HG03103 (cell line): ENCODE data around the gene NRXN3.

Source experiments
- ATAC-seq: cut with Tn5 transposase; IDR thresholded peaks from one replicate; pipeline ENCODE4 v1.9.1; 2021; ENCODE audit warnings: low read depth; ENCODE audit not compliant: unreplicated experiment

NRXN3 gene

DNA sequence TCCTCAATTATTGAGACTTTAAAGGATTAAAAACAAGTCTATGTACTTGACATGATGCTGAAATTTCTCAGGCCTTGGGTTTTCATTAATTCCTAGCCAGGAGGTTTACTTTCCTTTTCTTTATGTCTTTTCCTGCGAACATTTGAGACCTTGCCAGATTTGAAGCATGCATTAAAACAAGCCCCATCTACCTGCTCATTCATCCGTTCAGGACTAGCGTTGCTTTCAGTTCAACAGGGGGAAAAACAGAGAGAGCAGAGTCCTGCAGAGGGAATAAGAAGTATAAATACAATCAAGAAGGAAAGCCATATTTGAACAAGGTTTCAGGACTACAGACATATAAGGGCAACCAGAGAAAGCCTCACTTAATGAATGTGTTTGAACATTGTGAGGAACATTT is 1498.8 kb downstream of the NRXN3 start:
- ATAC-seq = no peak

DNA sequence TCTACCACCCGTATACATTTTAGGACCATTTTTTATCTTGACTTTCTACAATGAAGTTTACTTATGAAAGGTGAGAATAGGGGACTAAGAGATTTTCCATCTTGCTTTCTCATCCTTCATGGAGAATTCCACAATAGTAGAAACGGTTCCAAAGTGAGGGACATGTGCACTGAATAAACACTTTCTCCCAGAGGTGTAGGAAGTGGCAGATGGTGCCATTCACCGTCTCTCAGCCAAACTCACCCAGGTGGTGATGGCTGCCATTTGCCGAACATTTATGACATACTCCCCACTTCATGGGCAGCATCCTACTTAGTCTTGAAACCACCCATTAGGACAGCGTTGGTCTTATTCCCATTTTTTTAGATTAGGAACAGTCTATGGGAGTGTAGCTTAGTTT is 1500.6 kb downstream of the NRXN3 start:
- ATAC-seq = no peak

DNA sequence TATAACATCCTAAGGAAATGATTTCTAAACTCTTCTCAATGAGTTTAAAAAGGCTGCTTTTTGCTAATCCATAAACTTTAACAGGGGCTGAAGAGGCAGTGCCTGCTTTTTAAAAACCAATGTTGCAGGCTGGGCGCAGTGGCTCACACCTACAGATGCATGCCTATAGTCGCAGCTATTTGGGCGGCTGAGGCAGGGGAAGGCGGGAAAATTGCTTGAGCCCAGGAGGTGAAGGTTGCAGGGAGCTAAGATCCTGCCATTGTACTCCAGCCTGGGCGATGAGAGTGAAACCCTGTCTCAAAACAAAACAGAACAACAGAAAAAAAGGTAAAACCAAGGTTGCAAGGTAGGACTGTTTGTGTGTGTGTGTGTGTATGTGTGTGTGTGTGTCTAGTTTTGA is 1509.9 kb downstream of the NRXN3 start:
- ATAC-seq = no peak

DNA sequence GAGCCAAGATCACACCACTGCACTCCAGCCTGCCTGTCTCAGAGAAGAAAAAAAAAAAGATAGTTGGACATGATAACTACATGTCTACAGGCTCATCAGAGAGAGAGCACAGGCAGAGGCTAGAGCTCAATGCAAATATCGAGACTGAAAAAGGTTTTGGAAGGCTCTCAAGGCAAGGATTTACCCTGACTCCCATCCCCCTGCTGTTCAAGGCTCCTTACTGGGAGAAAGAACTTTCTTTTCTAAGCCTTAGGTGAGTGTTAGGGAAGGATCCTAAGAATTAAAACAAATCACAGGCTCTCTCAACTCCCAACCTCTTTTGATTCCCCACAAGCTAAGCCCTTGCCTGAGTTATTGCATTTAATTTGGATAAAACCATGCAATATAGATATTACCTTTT is 1516.0 kb downstream of the NRXN3 start:
- no peak for ATAC-seq

DNA sequence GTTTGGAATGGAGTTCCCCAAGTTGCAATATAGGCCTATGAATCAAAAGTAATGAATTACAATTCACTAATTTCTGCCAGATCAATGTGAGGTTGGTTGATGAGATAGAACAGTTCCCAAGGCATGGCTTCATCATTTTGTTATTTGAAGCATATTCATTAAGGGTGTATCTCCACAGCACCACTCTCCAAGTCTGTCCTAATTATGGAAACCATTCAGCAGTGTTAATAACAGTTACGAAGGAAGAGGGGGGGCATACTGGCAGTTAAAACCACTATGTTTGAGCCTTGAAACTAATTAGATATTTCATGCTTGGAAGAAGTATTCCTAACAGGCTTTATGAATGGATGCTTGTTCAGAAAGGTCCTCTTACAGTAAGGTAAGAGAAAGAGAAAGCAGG is 1520.8 kb downstream of the NRXN3 start:
- ATAC-seq = no peak

DNA sequence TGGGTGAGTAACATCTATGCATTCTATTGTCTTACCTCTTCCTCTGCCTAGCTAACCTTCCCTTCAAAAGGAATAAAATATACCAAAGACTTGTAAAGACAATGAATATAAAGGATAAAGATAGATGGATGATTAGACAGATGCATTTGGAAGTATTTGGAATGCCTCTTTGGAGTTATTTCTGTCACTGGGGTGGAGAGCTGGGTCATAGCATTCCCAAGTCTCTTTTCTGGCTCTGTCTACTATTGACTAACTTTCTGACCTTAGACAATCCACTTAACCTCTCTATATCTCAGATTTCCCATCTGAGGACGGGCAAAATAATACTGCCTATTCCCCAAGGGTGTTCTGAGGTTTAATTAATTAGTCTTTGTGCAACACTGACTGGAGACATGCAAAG is 1523.8 kb downstream of the NRXN3 start:
- no peak for ATAC-seq

DNA sequence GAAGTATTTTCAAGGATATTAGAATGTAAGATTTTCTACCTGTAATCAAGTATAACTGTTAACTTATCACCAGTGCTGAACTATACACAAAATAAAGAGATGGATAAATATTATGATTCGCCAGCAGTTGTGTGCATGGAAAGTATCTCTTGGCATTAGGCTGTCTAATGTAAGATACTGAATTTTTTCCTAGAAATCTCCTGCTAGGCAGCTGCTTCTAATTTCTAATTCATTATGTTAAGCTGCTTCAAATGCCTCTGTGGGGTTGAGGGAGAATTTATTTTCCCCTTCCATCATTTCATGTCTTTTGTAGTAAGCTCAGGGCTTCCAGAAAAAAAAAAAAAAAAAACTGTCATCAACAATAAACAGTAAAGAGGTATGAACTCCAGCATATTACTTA is 1525.1 kb downstream of the NRXN3 start:
- no peak for ATAC-seq

DNA sequence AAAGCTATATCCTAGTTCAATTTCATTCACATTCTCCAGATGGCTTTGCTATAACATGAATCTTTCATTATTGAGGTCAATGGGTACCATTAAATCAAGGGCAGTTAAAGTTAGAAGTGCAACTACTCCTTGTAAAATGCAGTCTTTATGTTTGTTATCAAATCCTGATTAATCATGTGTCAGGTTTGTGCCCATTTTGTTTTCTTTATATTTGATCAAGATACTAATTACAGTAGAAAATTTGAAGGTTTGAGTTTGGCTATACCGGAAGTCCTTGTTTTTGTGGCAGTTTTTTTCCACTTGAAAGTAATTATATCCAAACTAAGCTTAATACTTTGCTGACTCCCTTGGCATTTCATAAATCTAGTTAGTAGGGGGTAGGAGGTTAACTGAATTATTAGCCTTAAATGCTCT is 1528.1 kb downstream of the NRXN3 start:
- ATAC-seq = no peak

DNA sequence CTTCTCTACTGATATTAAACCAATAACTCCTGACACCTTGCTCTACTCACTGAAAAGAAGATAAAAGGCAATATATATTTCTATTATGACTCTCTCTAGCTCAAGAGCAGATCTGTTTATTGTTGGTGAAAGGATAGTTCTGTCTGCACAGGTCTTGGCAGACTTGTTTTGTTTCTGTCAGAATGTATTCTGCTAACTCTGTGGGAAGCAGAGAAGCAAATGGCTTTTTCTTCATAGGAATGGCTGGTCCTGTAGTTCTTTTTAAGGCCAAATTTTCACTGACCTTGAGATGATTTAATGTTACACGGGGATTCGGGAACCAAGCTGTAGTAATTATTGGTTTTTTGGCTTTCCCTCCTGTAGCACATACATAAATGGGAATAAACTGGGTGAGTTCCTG is 1529.0 kb downstream of the NRXN3 start:
- no peak for ATAC-seq

DNA sequence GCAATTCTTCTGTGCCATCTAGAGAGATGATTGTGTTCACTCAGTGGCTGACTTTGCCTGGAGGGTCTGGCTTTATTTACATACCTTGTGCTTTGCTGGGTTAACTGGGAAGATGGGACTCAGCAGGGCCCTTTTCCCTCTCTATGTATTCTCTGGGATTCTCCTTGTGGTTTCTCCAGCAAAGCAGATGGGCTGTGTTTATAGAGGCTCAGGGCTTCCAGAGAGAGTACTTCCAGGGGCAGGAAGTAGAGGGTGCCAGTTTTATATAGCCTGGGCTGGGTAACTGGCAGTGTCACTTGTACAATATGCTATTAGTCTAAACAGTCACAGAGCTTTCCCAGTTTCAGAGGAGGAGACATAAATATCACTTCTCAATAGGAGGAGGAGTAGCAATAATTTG is 1531.2 kb downstream of the NRXN3 start:
- ATAC-seq = no peak

DNA sequence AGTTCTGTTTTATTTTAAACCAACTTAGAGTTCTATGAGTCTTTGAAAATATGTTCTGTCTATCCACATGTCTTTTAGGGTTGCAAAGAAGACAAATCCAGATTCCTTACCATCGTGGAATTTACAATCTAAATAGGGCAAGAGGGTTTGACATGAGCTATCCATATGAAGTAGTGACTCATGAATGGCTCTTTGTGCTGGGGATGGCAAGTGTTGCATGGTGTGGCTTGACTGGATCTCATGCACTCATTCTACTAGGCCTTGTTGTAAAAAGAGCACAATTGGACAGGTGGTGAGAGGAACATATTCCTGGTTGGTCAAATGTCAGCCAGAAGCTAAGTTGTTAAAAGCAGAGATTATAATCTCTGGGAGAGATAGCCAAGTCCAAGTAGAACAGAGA is 1532.0 kb downstream of the NRXN3 start:
- no peak for ATAC-seq

DNA sequence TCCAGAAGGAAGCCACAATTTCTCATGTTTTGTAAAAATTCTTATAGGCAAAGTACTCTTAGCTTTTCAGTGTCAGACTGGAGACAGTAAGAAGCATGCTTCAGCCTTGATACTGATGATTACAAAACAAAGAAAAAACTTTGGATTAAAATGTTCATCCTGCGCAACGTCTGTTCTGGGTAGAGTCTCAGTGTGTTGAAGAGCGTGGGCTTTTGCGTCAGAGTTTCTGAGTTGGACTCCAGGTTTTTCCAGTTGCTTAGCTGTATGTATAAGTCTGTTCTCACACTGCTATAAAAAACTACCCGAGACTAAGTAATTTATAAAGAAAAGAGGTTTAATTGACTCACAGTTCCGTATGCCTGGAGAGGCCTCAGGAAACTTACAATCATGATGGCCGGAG is 1533.0 kb downstream of the NRXN3 start:
- no peak for ATAC-seq

DNA sequence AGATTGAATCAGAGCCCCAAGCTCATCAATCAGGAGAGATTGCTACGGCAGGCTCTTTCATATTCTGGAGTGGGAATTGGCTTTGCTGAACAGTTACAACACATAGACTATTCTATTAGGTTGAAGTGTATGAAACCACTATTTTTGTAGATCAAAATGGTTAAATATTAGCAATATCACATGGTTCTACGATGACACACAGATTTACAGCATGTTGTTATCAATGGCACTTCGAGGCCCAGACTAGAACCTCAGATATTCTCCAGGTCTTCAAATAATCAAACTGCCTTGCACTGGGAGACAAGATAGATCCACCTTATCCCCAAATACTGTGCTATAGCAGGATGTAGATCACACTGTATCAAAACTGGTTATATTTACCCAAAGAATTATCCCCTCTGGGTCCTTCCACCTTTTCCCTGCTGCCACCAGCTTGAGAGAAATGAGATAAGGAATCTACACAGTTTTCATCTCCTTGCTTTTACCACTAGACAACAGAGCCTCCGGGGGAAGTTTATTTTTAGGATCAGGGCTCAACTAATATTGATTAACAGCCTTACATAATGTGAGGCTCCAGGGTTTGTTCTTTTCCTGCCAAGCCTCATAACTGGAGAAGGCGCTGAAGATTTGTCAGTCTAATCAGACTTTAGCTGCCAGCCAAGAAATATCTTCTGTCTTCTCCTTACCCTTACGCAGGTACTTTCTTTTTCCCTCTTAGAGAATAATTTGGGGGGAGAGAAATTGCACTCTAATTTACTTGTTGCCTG is 1534.1 kb downstream of the NRXN3 start:
- ATAC-seq = no peak

DNA sequence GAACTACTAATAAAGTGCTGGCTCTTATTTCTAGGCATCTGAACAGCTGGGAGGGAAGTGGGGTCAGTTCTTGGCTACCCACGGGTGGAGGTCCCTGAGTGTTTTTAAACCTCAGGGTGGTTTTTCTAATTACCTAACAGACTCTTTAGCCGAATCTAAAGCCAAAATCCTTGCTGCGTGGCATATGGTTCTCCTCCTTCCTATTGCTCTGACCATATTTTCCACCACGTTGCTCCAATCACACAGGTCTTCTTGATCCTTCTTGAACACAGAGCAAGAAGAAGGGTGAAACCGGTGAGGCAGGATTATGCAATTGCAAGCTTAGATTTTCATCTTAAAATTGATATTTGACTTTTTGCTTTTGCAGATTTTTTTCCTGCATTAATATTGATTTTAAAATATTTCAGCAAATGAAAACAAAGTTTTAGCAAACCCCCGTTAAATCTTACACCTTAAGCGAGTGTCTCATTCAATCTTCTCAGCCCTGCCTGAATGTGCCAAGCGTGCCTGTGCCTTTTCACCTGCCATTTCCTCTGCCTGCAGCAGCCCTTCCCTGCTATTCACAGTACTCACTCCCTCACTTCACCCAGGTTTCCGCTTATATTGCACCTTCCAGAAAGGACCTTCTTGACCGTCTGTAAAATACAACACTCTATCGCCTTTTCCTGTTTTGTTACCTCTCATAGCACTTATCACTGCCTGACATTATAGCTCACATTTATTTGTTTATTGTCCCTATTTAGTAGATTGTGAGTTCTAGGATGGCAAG is 1535.1 kb downstream of the NRXN3 start:
- ATAC-seq = no peak

DNA sequence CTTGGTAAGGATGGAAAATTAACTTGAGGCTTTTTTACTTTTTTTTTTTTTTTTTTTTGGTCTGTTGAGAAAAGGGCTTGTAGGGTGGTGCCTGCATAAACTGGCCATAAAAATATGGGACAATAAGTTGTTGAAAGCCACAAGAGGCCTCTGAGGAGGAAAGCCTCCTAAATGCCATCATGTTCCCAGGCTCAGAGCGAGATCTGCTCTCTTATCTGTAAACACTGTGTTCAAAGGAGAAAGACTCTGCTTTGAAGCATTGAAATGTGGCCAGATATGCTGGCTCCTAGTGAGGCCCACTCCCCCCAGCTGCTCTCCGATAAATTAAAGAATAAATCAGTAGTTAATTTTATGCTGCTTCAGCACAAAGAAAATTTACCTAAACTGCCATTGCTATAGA is 1536.2 kb downstream of the NRXN3 start:
- no peak for ATAC-seq

DNA sequence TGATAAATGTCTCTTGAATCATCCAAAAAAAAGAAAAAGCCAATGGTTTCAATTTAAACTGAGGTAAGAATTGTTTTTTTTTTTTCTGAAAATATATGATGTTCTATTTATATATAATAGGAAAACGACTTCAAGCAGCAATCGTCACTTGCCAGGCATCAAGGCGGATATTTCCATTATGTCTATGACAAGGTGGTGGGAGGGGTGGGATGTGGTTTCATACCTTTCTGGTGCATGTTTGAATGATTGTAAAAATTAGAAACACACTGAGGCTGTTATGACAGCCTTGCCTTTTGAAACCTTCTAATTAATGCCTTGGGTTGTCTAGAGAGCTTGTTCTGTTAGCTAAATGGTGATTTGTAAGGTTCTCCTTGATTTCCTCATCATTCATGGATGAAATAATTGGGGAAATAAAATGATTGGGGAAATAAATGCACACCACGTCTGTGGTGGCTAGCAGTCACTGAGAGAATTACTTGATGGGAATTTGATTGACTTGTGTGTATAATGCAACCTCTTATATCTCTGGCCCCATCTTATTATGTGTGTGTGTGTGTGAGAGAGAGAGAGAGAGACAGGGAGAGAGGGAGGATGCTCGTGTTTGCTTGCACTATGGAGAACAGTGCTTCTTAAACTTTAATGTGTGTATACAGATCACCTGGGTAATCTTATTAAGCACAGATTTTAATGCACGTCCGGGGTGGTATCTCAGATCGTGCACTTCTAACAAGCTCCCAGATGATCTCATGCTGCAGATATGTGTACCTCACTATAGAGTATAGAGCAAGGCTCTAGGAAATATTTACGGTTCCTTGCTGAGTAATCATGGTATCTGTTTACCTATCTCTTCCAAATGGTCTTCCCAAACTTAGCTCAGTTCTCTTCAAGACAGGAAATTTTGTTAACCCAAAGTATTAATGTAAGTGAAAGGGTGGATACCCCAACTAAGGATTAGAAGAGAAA is 1538.5 kb downstream of the NRXN3 start:
- ATAC-seq = no peak

DNA sequence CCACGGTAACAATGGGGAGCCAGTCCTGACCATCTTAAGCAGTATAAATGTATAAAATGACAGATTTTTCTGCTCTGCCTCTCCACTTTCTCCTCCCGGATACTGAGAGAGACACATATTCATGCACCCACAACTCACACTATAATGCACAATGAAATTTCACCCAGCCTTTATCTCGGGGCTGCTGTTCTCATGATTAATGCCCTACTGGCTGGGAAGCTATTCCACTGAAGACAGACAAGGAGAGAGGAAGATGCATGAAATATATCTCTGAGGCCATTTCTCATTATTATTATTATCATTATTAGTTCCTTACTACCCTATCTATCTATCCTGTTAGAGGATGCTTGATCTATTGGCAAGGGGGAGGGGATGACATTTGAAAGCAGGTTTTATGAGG is 1539.4 kb downstream of the NRXN3 start:
- ATAC-seq = no peak

DNA sequence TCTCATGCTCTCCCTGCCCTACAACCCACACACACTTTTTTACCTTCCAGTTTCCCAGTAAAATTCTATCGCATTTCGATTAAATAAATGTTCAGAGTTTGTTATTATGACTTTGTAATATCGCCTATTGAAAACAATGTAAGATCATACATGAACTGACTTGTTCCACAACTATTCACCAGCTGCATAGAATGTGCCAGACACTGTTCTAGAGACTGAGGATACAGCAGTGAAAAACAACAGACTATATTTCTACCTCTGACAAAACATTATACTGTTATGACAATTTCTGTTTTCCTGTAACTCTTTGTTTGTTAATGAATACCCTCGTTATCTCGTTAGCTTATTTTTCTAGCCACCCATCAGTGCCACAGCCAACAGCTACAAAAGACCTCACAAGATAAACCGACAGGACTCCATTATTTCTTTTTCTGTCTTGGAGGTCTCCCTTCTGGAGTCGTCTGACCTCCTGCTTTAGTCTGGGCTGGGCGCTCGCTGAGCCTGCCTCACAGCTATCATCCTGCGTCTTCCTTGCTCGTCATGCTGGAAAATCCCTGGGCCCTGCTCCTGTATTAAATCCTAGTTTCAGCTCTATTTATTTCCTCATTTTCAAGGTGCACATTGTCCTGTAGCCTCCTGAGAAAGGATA is 1542.3 kb downstream of the NRXN3 start:
- no peak for ATAC-seq

DNA sequence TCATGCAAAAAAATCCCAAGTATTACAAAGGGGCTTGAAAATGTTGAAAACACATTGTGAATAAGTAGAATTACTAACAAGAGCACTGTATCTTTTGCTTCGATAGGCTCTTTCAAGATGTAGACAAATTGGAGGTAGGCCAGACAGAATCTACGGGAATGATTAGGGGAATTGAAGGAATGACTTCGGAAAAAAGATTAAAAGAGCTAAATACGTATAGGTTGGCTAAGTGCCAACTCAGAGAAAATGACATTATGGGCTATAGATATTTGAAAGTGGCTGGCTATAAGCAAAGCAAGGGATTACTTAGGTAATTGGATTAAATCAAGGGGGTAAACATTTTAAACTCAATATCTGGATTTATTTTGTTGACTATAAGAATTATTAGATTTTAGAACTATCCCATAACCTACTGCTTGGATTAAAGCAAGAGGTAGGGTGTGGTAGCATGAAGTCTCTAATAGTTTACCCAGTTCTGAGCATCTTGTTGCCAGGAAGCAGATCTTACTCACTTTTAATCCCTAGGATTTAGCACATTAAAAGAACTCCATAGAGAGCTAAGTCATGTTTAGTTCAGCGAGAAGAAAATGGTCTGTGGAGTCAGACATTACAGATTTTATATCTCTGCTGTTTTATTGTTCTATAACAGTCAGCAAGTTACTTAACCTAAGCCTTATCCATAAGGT is 1551.4 kb downstream of the NRXN3 start:
- ATAC-seq = no peak
